Measurements from ENCODE around the gene KATNB1. TPM values are rescaled to one million over a fixed set of nuclear protein-coding genes. Genes with fewer than 3 reads are reported as not detected.

The KATNB1 gene
- total RNA-seq, 1 experiment from 2014 or later = 60.4 TPM

DNA sequence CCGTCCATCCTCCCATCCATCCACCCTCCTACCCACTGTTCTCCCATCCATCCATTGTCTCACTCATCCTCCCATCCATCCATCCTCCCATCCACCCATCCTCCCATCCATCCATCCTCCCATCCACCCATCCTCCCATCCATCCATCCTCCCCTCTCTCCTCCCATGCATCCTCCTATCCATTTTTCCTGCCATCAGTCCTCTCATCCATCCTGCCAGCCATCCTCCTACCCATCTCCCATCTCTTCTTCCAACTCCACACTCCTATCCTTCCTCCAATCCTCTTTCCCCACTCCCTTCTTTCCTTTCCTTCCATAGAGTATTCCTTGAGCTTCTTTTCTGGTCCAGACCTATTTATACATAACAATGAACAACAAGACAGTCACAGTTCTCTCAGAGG is 28.9 kb upstream of the KATNB1 start:
- POLR2A ChIA-PET = no interaction called here
- CTCF ChIA-PET = no interaction called here
- TF ChIP-seq ESRRA (CRISPR knock-in tag; IDR thresholded peaks at IDR 0.05; ENCODE audit: borderline replicate concordance) = no peak

DNA sequence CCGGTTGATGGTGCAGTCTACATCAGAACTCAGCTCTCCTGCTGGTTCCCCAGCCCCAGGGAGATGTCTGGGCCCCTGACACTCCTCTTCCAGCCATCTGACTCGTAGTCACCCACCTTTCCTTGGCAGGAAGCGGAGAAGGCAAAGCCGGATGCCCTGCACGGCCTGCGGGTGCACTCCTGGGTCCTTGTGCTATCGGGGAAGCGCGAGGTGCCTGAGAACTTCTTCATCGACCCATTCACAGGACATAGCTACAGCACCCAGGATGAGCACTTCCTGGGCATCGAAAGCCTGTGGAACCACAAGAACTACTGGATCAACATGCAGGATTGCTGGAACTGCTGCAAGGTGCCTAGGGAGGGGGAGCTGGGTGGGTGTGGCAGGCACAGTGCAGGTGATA is 28.2 kb upstream of the KATNB1 start:
- TF ChIP-seq, protein P1, sequence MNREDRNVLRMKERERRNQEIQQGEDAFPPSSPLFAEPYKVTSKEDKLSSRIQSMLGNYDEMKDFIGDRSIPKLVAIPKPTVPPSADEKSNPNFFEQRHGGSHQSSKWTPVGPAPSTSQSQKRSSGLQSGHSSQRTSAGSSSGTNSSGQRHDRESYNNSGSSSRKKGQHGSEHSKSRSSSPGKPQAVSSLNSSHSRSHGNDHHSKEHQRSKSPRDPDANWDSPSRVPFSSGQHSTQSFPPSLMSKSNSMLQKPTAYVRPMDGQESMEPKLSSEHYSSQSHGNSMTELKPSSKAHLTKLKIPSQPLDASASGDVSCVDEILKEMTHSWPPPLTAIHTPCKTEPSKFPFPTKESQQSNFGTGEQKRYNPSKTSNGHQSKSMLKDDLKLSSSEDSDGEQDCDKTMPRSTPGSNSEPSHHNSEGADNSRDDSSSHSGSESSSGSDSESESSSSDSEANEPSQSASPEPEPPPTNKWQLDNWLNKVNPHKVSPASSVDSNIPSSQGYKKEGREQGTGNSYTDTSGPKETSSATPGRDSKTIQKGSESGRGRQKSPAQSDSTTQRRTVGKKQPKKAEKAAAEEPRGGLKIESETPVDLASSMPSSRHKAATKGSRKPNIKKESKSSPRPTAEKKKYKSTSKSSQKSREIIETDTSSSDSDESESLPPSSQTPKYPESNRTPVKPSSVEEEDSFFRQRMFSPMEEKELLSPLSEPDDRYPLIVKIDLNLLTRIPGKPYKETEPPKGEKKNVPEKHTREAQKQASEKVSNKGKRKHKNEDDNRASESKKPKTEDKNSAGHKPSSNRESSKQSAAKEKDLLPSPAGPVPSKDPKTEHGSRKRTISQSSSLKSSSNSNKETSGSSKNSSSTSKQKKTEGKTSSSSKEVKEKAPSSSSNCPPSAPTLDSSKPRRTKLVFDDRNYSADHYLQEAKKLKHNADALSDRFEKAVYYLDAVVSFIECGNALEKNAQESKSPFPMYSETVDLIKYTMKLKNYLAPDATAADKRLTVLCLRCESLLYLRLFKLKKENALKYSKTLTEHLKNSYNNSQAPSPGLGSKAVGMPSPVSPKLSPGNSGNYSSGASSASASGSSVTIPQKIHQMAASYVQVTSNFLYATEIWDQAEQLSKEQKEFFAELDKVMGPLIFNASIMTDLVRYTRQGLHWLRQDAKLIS (CRISPR knock-in tag; IDR thresholded peaks at IDR 0.05; ENCODE audit: borderline replicate concordance) = no peak
- CTCF ChIA-PET = interaction anchor here (0.6 kb wide), 1 partner anchor 83 kb away, joined by 5 read pairs; no protein-coding TSS in a partner anchor
- H3K4me1 Mint-ChIP-seq = peaks cover 5% of the 10 kb centered on the region; the same call in 1 of the 2 replicates
- H3K4me3 Mint-ChIP-seq = no peak overlapping the region
- no peaks in the 10 kb centered on the region; the same call in 1 of the 2 replicates for H3K27me3 Mint-ChIP-seq (ENCODE audit: low read depth)
- ATAC-seq (no peak), DNase-seq (ENCODE audit: low spot score) (no peak)
- no peaks in the 10 kb centered on the region for H3K36me3 Mint-ChIP-seq
- POLR2A ChIA-PET = no interaction called here
- peaks cover 7% of the 10 kb centered on the region; the same call in 1 of the 2 replicates for H3K9me3 Mint-ChIP-seq
- no peak overlapping the region for H3K27ac Mint-ChIP-seq

More for the DNA sequence above, 28.9 kb upstream of the KATNB1 start:
- H3K27me3 Mint-ChIP-seq (ENCODE audit: low read depth) = no peaks in the 10 kb centered on the region; the same call in 1 of the 2 replicates
- H3K4me1 Mint-ChIP-seq = peaks cover 5% of the 10 kb centered on the region; the same call in 1 of the 2 replicates
- no peak for ATAC-seq
- no peak overlapping the region for H3K4me3 Mint-ChIP-seq
- H3K36me3 Mint-ChIP-seq = no peaks in the 10 kb centered on the region
- no peak for DNase-seq (ENCODE audit: low spot score)
- H3K9me3 Mint-ChIP-seq = peaks cover 7% of the 10 kb centered on the region; the same call in 1 of the 2 replicates
- H3K27ac Mint-ChIP-seq = no peak overlapping the region

DNA sequence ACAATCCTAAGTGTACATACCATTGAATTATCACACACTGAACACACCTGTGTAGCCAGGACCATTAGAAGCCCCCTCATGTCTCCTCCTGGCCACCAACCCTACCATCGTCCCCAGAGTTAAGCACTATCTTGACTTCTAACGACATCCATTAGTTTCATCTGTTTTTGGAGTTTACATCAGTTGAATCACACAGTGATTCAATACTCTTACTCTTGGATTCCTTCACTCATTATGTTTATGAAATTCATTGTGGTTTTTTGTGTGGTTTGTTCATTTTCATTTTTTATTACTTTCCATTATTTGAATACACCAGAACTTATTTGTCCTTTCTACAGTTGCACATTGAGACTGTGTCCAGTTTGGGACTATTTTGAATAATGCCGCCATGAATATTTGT is 27.4 kb upstream of the KATNB1 start:
- H3K27me3 Mint-ChIP-seq (ENCODE audit: low read depth) = no peaks in the 10 kb centered on the region; the same call in 1 of the 2 replicates
- ATAC-seq (no peak), DNase-seq (ENCODE audit: low spot score) (no peak)
- H3K27ac Mint-ChIP-seq = no peak overlapping the region
- ChIA-PET POLR2A (no interaction called here), CTCF (no interaction called here)
- H3K9me3 Mint-ChIP-seq = peaks cover 7% of the 10 kb centered on the region; the same call in 1 of the 2 replicates
- H3K4me1 Mint-ChIP-seq = peaks cover 5% of the 10 kb centered on the region; the same call in 1 of the 2 replicates
- no peak overlapping the region for H3K4me3 Mint-ChIP-seq
- H3K36me3 Mint-ChIP-seq = no peaks in the 10 kb centered on the region
- TF ChIP-seq ZNF416 (CRISPR knock-in tag; IDR thresholded peaks at IDR 0.05) = no peak
- TF ChIP-seq, protein P2, sequence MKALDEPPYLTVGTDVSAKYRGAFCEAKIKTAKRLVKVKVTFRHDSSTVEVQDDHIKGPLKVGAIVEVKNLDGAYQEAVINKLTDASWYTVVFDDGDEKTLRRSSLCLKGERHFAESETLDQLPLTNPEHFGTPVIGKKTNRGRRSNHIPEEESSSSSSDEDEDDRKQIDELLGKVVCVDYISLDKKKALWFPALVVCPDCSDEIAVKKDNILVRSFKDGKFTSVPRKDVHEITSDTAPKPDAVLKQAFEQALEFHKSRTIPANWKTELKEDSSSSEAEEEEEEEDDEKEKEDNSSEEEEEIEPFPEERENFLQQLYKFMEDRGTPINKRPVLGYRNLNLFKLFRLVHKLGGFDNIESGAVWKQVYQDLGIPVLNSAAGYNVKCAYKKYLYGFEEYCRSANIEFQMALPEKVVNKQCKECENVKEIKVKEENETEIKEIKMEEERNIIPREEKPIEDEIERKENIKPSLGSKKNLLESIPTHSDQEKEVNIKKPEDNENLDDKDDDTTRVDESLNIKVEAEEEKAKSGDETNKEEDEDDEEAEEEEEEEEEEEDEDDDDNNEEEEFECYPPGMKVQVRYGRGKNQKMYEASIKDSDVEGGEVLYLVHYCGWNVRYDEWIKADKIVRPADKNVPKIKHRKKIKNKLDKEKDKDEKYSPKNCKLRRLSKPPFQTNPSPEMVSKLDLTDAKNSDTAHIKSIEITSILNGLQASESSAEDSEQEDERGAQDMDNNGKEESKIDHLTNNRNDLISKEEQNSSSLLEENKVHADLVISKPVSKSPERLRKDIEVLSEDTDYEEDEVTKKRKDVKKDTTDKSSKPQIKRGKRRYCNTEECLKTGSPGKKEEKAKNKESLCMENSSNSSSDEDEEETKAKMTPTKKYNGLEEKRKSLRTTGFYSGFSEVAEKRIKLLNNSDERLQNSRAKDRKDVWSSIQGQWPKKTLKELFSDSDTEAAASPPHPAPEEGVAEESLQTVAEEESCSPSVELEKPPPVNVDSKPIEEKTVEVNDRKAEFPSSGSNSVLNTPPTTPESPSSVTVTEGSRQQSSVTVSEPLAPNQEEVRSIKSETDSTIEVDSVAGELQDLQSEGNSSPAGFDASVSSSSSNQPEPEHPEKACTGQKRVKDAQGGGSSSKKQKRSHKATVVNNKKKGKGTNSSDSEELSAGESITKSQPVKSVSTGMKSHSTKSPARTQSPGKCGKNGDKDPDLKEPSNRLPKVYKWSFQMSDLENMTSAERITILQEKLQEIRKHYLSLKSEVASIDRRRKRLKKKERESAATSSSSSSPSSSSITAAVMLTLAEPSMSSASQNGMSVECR (CRISPR knock-in tag; IDR thresholded peaks at IDR 0.05; ENCODE audit: borderline replicate concordance) = no peak
- no peak for TF ChIP-seq SP1 (CRISPR knock-in tag; conservative IDR thresholded peaks at IDR 0.05)
- no peak for TF ChIP-seq ZNF121 (CRISPR knock-in tag; IDR thresholded peaks at IDR 0.05)
- TF ChIP-seq, protein P3, sequence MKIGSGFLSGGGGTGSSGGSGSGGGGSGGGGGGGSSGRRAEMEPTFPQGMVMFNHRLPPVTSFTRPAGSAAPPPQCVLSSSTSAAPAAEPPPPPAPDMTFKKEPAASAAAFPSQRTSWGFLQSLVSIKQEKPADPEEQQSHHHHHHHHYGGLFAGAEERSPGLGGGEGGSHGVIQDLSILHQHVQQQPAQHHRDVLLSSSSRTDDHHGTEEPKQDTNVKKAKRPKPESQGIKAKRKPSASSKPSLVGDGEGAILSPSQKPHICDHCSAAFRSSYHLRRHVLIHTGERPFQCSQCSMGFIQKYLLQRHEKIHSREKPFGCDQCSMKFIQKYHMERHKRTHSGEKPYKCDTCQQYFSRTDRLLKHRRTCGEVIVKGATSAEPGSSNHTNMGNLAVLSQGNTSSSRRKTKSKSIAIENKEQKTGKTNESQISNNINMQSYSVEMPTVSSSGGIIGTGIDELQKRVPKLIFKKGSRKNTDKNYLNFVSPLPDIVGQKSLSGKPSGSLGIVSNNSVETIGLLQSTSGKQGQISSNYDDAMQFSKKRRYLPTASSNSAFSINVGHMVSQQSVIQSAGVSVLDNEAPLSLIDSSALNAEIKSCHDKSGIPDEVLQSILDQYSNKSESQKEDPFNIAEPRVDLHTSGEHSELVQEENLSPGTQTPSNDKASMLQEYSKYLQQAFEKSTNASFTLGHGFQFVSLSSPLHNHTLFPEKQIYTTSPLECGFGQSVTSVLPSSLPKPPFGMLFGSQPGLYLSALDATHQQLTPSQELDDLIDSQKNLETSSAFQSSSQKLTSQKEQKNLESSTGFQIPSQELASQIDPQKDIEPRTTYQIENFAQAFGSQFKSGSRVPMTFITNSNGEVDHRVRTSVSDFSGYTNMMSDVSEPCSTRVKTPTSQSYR (CRISPR knock-in tag; IDR thresholded peaks at IDR 0.05) = no peak
- TF ChIP-seq ZNF317 (CRISPR knock-in tag; IDR thresholded peaks at IDR 0.05; ENCODE audit: borderline replicate concordance, low read depth) = no peak
- TF ChIP-seq, protein P4, sequence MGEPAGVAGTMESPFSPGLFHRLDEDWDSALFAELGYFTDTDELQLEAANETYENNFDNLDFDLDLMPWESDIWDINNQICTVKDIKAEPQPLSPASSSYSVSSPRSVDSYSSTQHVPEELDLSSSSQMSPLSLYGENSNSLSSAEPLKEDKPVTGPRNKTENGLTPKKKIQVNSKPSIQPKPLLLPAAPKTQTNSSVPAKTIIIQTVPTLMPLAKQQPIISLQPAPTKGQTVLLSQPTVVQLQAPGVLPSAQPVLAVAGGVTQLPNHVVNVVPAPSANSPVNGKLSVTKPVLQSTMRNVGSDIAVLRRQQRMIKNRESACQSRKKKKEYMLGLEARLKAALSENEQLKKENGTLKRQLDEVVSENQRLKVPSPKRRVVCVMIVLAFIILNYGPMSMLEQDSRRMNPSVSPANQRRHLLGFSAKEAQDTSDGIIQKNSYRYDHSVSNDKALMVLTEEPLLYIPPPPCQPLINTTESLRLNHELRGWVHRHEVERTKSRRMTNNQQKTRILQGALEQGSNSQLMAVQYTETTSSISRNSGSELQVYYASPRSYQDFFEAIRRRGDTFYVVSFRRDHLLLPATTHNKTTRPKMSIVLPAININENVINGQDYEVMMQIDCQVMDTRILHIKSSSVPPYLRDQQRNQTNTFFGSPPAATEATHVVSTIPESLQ (CRISPR knock-in tag; IDR thresholded peaks at IDR 0.05) = no peak
- no peak for TF ChIP-seq RORB (CRISPR knock-in tag; IDR thresholded peaks at IDR 0.05)
- TF ChIP-seq, protein P5, sequence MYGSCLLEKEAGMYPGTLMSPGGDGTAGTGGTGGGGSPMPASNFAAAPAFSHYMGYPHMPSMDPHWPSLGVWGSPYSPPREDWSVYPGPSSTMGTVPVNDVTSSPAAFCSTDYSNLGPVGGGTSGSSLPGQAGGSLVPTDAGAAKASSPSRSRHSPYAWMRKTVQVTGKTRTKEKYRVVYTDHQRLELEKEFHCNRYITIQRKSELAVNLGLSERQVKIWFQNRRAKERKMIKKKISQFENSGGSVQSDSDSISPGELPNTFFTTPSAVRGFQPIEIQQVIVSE (CRISPR knock-in tag; IDR thresholded peaks at IDR 0.05; ENCODE audit: borderline replicate concordance) = no peak
- no peak for TF ChIP-seq FOXJ3 (CRISPR knock-in tag; IDR thresholded peaks at IDR 0.05; ENCODE audit: borderline replicate concordance)
- TF ChIP-seq, protein P6, sequence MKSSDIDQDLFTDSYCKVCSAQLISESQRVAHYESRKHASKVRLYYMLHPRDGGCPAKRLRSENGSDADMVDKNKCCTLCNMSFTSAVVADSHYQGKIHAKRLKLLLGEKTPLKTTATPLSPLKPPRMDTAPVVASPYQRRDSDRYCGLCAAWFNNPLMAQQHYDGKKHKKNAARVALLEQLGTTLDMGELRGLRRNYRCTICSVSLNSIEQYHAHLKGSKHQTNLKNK (CRISPR knock-in tag; IDR thresholded peaks at IDR 0.05) = no peak
- no peak for TF ChIP-seq ZNF219 (CRISPR knock-in tag; IDR thresholded peaks at IDR 0.05; ENCODE audit: borderline replicate concordance)
- TF ChIP-seq, protein P7, sequence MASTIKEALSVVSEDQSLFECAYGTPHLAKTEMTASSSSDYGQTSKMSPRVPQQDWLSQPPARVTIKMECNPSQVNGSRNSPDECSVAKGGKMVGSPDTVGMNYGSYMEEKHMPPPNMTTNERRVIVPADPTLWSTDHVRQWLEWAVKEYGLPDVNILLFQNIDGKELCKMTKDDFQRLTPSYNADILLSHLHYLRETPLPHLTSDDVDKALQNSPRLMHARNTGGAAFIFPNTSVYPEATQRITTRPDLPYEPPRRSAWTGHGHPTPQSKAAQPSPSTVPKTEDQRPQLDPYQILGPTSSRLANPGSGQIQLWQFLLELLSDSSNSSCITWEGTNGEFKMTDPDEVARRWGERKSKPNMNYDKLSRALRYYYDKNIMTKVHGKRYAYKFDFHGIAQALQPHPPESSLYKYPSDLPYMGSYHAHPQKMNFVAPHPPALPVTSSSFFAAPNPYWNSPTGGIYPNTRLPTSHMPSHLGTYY (CRISPR knock-in tag; IDR thresholded peaks at IDR 0.05) = no peak
- no peak for TF ChIP-seq GTF2I (CRISPR knock-in tag; conservative IDR thresholded peaks at IDR 0.05)
